IPS-11a (cell line): ENCODE measurements around the gene KCTD13.
A peak's percentile ranks its signal among the peaks of the same experiment; 100 is the strongest.
"Not testable (repeated sequence)": the region's sequence is repeated elsewhere in the genome, so short reads cannot be mapped to it uniquely, and the experiment has no call there.

Experiments
- H3K4me3 ChIP-seq: one replicate; pipeline ENCODE4 v1.5.1; 2013; ENCODE audit warnings: low read depth, low read length, control low read depth

Gene KCTD13, protein sequence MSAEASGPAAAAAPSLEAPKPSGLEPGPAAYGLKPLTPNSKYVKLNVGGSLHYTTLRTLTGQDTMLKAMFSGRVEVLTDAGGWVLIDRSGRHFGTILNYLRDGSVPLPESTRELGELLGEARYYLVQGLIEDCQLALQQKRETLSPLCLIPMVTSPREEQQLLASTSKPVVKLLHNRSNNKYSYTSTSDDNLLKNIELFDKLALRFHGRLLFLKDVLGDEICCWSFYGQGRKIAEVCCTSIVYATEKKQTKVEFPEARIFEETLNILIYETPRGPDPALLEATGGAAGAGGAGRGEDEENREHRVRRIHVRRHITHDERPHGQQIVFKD

DNA sequence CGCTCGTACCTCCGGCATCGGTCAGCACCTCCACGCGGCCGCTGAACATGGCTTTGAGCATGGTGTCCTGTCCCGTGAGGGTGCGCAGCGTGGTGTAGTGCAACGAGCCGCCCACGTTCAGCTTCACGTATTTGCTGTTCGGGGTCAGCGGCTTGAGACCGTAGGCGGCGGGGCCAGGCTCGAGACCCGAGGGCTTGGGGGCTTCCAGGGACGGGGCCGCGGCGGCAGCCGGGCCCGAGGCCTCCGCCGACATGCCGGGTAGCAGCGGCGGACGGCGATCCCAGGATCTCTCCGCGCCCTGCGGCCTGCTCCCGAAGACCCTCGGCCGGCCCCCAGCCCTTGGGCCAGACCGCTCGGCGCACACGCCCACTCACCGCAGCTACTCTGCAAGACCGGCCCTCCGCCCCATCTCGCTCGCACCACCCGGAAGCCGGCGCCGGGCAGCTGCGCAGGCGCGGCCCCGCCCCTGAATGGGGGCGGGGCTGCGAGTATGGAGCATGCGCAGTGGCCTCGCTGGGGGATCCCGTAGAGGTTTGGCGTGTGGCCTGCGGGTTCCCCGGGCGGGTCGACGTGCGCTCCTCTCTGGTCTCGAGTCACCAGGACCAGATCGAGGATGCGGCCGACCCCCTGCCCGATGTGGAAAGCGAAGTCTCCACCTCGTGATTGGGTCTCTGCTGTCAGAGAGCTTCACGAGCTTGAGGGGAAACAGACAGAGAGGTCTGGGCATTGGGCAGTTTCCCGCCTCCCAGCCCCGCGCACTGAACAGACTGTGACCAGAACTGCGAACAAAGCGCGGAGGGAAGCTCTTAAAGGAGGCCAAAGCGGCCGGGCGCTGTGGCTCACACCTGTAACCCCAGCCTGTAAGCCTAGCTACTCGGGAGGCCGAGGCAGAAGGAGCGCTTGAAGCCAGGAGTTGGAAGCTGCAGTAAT lies at the start of gene KCTD13:
Gene KCTD13 (minus strand): TSS at position 446 of the 930 bp plus-strand sequence. CDS start 193 bp downstream, at position 253.
- H3K4me3 ChIP-seq, result peak within 1 kb of the TSS; percentile 87

DNA sequence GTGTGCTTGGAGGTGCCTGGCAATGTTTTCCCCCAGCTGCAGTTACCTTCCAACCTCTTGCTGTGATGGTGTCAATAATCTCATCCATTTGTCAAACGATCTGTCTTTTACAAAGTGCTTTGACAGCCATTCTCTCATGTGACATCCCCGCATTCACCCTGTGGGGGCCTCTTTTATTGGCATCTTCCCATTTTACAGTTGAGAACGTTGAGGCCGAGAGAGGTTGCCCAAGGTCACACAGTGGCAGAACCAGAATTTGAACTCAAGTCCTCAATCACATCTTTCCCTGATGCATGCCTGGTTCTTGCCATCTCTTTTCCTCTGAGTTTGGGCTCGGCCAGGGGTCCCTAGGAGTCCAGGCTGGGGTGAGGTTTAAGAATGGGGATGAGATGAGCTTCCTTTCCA lies 49.1 kb upstream of the KCTD13 start:
- H3K4me3 ChIP-seq, result peak overlapping the region; percentile 85

DNA sequence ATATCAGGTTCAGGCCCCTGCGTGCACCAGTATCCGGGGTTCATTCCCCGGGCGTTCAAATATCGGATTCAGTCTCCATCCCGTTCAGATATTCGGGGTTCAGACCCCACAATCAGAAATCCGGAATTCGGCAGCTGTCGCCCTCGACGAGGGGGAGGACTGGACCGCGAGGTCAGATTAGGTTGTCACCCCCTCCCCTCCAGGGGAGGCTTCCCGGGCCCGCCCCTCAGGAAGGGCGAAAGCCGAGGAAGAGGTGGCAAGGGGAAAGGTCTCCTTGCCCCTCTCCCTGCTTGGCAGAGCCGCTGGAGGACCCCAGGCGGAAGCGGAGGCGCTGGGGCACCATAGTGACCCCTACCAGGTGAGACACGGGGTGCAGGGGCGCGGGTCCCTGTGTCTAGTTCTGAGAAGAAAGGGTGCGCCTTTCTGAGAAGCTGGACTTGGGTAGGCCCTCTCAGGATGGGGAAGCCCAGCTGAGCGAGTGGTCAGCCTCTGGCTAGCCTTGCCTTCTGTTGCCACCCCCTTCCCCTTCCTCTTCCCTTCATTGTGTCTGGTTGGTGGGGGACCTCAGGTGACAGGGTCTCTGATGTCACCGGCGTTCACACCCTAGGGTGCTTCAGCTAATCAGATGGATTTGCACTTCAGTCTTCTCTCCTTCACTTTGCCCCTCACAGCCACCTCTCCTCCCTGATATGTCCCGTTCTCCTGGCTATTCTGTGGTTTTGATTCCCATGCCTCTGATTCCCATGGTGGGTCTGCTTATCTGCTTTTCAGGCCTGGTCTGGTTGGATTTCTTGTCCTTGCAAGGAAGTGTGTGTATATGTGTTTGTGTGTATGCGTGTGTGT lies 48.5 kb upstream of the KCTD13 start:
- H3K4me3 ChIP-seq, result peak overlapping the region; percentile 85

GRCh38 chr16:29973384-29974246 lies 47.6 kb upstream of the KCTD13 start, which contains the start of gene TAOK2:
Gene TAOK2, plus strand, starts transcription at chr16:29973868. Its CDS starts 3,905 bp downstream, at chr16:29977773.
- H3K4me3 ChIP-seq, result peak within 1 kb of the TSS; percentile 85

GRCh38 chr16:29972992-29973383 lies 47.0 kb upstream of the KCTD13 start:
- H3K4me3 ChIP-seq, result no peak overlapping the region

GRCh38 chr16:29972500-29972899 lies 46.5 kb upstream of the KCTD13 start:
- H3K4me3 ChIP-seq, result no peak overlapping the region

- H3K4me3 ChIP-seq, result no peak overlapping the region
Measured at GRCh38 chr16:29971304-29971703, 45.3 kb upstream of the KCTD13 start.

- no peak overlapping the region for H3K4me3 ChIP-seq
Measured at GRCh38 chr16:29968205-29968604, 42.2 kb upstream of the KCTD13 start.

- no peak overlapping the region for H3K4me3 ChIP-seq
Measured at GRCh38 chr16:29963021-29963743, 37.2 kb upstream of the KCTD13 start.

DNA sequence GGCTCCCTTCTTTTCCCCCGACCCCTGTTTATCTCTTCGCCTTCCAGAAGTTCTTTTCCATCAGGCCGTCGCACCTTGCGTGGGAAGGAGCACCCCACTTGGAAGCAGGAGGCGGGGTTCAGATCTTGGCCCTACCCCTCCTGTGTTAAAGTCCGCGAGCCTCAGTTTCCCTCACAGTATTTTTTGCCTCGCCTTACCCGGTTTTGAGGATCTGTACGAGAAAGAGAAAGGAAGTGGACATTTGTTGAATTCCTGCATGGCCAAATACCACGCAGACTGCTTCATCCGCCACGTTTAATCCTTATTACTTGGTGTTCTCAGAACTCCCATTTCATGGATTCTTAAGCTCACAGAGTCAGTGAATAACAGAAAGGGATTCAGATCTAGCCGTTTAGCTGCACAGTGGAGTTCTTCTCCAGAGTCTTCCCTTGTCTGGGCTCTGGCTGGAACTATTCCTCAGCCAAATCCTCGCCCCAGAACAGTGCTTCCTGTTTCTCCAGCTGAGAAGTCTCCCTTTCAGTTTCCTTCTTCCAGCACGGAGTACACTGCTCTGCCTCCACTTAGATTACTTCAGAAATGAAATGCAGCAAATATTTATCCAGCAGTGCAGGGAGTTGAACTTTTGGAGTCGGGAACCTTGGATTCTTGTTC lies 36.4 kb upstream of the KCTD13 start:
- peak overlapping the region; percentile 55 for H3K4me3 ChIP-seq

DNA sequence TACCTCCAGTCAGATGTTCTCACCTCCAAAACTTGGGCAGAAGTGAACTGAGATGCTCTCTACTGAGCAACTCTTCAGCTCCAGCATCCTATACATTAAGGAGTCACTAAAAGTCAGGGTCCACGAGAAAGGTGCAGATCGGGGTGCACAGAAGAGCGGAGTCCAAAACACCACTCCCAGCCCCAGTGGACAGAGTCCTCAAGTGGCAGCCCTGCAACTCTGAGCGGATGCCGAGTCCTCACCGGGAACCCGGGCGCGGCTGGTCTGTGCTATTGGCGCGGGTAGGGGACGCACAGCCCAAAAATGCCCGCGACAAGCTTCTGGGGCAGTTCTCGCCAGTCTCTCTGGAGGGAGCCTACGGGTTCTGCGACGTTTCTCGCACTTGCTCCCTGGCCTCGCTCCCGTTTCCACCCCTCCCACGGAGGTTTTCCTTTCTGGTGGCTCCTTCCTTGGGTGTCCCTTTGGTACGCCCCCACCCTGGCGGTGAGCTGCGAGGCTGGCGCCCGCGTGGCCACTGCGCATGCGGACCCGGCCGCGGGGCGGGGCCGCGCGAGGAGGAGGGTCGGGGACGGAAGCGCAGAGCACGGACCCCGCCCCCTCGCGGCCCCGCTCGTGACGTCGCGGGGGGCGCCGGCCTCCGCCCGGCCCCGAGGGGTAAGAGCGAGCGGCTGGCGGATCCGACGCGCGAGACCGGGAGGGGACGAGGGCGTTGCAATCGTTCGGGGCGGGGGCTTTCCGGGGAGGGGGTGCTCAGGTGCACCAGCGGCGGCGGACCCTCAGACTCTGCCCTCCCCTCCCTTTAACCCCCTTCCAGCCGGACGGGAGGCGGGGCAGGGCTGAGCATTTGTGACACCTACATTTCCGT lies 35.7 kb upstream of the KCTD13 start, which contains the start of gene TMEM219:
Gene TMEM219 (plus strand): TSS at position 601 of the 865 bp plus-strand sequence. CDS start 1,065 bp downstream, outside the sequence.
- H3K4me3 ChIP-seq, result peak within 1 kb of the TSS; percentile 55

DNA sequence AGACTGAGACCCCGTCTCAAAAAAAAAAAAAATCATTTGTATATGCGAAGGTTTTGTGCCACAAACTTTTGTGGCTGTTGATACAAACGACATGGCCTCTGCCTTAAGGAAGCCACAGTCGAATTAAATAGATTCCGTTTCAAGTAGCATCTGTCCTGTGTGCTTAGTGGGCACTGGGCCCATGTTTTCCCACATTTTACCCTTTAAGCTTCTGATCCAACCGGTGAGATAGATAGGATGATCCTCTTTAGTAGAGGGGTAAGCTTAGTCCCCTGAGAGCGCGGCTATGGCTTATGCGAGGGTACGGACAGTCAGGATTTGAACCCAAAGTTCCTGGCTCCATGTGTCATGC lies 35.1 kb upstream of the KCTD13 start:
- H3K4me3 ChIP-seq, result peak overlapping the region; percentile 55

DNA sequence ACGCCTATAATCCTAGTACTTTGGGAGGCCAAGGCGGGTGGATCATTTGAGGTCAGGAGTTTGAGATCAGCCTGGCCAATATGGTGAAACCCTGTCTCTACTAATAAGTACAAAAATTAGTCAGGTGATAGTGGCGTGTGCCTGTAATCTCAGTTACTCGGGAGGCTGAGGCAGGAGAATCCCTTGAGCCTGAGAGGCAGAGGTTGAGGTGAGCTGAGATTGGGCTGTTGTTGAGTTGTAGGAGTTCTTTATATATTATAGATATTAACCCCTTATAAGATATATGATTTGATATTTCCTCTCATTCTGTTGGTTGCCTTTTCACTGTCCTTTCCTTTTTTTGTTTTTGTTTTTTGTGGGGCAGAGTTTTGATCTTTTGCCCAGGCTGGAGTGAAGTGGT lies 33.8 kb upstream of the KCTD13 start:
- not testable (repeated sequence) for H3K4me3 ChIP-seq

DNA sequence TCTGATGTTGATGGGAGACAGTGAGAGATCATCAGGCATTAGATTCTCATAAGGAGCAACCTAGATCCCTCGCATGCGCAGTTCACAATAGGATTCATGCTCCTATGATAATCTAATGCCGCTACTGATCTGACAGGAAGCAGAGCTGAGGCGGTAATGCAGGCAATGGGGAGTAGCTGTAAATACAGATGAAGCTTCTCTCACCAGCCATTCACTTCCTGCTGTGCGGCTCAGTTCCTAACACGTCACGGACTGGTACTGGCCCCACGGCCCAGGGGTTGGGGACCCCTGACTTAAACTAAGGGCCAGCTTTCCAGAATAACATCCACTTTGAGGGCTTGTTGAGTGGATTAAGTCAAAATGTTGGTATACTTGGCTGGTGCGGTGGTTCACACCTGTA lies 33.3 kb upstream of the KCTD13 start:
- no peak overlapping the region for H3K4me3 ChIP-seq

- H3K4me3 ChIP-seq, result no peak overlapping the region
Measured at GRCh38 chr16:29958756-29959155, 32.7 kb upstream of the KCTD13 start.

DNA sequence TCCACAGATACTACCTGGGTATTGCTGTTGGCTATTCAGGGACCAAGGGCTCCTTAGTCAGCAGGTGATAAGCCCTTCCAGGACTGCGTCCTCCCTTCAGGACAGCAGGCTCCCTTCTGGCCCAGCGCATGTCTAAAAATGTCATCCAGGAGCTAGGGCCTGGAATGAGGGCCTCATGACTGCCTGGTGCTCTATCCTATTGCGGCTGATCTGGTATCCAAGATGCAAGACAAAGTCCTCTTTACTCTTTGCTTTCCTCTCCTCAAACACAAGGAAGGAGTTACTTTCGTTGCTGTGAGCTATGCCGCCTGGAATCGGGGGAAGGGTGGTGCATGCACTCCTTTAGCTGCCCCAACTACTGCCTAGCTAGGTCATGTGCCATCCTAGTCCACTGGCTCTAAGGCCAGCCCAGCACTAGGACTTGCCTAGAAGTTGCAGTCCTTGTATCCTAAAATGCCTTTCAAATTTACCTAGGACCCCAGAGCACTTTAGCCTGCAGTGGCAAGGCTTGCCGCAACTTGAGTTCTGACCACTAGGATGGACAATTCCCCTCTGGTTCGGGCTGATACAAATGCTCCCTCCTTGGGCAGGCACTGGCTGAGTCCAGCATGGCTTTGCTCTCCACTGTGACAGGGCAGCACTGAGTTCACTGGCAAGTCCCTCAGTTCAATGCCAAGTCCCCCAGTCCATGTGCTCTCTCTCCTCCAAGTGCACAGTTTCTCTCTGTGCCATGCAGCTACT lies 25.8 kb upstream of the KCTD13 start:
- no peak overlapping the region for H3K4me3 ChIP-seq

DNA sequence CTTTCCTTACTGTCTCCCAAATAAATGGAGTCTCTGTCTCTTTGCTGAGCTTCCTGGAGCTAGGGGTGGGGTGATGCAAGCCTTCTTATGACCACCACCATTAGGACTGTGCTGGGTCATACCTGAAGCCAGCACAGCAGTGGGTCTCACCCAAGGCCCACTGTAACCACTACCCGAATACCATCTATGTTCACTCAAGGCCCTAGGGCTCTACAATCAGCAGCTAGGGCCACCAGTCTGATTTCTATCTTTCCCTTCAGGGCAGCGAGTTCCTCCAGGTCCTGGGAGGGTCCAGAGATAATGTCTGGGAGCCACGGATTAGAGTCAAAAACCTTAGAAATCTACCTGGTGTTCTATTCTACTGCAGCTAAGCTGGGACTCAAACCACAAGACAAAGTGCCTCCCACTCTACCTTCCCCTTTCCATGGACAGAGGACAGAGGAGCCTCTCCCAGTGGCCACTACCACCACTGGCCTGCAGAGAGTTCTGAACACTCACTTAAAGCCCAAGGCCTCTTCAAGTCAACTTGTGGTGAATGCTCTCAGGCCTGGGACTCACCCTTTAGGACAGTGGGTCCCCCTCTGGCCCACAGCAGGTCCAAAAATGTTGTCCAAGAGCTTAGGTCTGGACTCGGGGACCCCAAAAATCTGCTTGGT lies 24.9 kb upstream of the KCTD13 start:
- no peak overlapping the region for H3K4me3 ChIP-seq
